K562 (cell line): Measurements from ENCODE around the gene CD14. TPM values are rescaled to one million over a fixed set of nuclear protein-coding genes. Genes with fewer than 3 reads are reported as not detected.
"Not testable (repeated sequence)": the region's sequence is repeated elsewhere in the genome, so short reads cannot be mapped to it uniquely, and the experiment has no call there.

Source experiments
- ATAC-seq: fragments of 200-7000 bp; cut with Tn5 transposase; 3 replicates; pipeline ENCODE4 v1.9.1; 2020; ENCODE audit warnings: moderate library complexity
- BruUV-seq: library from RNA; stranded (reverse); fragments of 400-500 nt; replicated peaks from 2 replicates; lab custom pipeline; 2021; lab: Mats Ljungman, UMichigan
- CTCF ChIA-PET: fragments of 300-600 bp; formaldehyde crosslinking; extraction: SDS; loops from one replicate; lab custom pipeline; 2021; ENCODE audit warnings: low intra/inter-chr PET ratio; lab: Yijun Ruan, JAX
- POLR2A ChIA-PET: fragments of 300-600, 350-650 bp; sonication (Branson Sonifier 250); formaldehyde crosslinking; extraction: SDS; loops from one replicate; lab custom pipeline; 2021; ENCODE audit warnings: antibody characterized with exemption, inconsistent platforms; lab: Yijun Ruan, JAX
- DNase-seq, 4 experiments: peaks; one replicate each; pipeline versions ENCODE4 v3.0.0 to v3.0.0-alpha.2; 2011 to 2018; ENCODE audit warnings: low spot score in 3 of 4, mixed read lengths in 3 of 4; ENCODE audit errors: extremely low read depth in 1 of 4
- FAIRE-seq: peaks from 2 replicates; lab custom pipeline; 2011; peaks lifted over from hg19 to GRCh38; lab: Jason Lieb, UNC
- H2AFZ ChIP-seq: 2 replicates; pipeline ENCODE4 v1.6.0; 2011; ENCODE audit warnings: low read depth, low read length, control low read depth, inconsistent platforms
- H3K27ac ChIP-seq: fragments of 200-600 bp; 3 replicates; pipeline ENCODE4 v1.8.0; 2011; ENCODE audit warnings: low read depth, mild to moderate bottlenecking, control low read depth, inconsistent platforms, low read length, moderate library complexity, mixed read lengths; ENCODE audit errors: extremely low read depth
- H3K27me3 ChIP-seq, 2 experiments: fragments of 300-600 bp in 1 of 2; 2 replicates in 1 of 2; 3 replicates in 1 of 2; pipeline versions ENCODE4 v1.6.0 to v1.8.0; 2011; ENCODE audit warnings: inconsistent platforms in 2 of 2, low read length in 2 of 2, mild to moderate bottlenecking in 1 of 2, mixed read lengths in 1 of 2, moderate library complexity in 1 of 2; ENCODE audit not compliant: control insufficient read depth in 2 of 2, insufficient read depth in 2 of 2
- H3K36me3 ChIP-seq: fragments of 300-600 bp; 3 replicates; pipeline ENCODE4 v1.8.0; 2011; ENCODE audit warnings: mild to moderate bottlenecking, low read length, inconsistent platforms; ENCODE audit not compliant: control insufficient read depth, insufficient read depth
- H3K4me1 ChIP-seq, 2 experiments: fragments of 200-600 bp in 1 of 2; replicated peaks in 1 of 2; 2 replicates in 1 of 2; 3 replicates in 1 of 2; pipeline versions ENCODE4 v1.5.1 to v1.8.0; 2011; ENCODE audit warnings: inconsistent platforms in 2 of 2, low read length in 2 of 2, mild to moderate bottlenecking in 1 of 2, mixed read lengths in 1 of 2, moderate library complexity in 1 of 2; ENCODE audit not compliant: control insufficient read depth in 2 of 2, insufficient read depth in 2 of 2
- H3K4me2 ChIP-seq: 2 replicates; pipeline ENCODE4 v1.6.1; 2011; ENCODE audit warnings: low read length, control low read depth, inconsistent platforms, mixed read lengths; ENCODE audit not compliant: insufficient read depth
- H3K4me3 ChIP-seq: fragments of 200-600 bp; sonication (generic), shearing (Covaris generic); 2 replicates; pipeline ENCODE4 v1.5.1; 2016; ENCODE audit warnings: control low read depth, inconsistent platforms
- H3K79me2 ChIP-seq: fragments of 200-600 bp; 3 replicates; pipeline ENCODE4 v1.8.0; 2011; ENCODE audit warnings: low read length, inconsistent platforms; ENCODE audit not compliant: control insufficient read depth, insufficient read depth
- H3K9ac ChIP-seq, 2 experiments: 2 replicates each; pipeline versions ENCODE4 v1.6.0 to v1.6.1; 2011; ENCODE audit warnings: low read depth in 2 of 2, low read length in 2 of 2, control low read depth in 1 of 2, inconsistent platforms in 1 of 2, mild to moderate bottlenecking in 1 of 2, mixed read lengths in 1 of 2; ENCODE audit not compliant: insufficient read depth in 1 of 2
- H3K9me1 ChIP-seq: one replicate; pipeline ENCODE4 v1.6.0; 2011; ENCODE audit warnings: inconsistent platforms, mild to moderate bottlenecking, low read length, moderate library complexity; ENCODE audit not compliant: control insufficient read depth, insufficient read depth
- H3K9me3 ChIP-seq: replicated peaks from 2 replicates; pipeline ENCODE4 v1.5.1; 2011; ENCODE audit warnings: low read depth, low read length, inconsistent platforms; ENCODE audit not compliant: control insufficient read depth, insufficient read depth
- H4K20me1 ChIP-seq: replicated peaks from 2 replicates; pipeline ENCODE4 v1.6.1; 2011; ENCODE audit warnings: low read length, inconsistent platforms, mixed read lengths; ENCODE audit not compliant: control insufficient read depth, insufficient read depth
- CSDE1 ChIP-seq, 2 experiments: fragments of 450-650 bp; IDR thresholded peaks; 2 replicates each; pipeline ENCODE4 v1.6.1; 2016; ENCODE audit warnings: mild to moderate bottlenecking in 1 of 2
- DMBX1 ChIP-seq: fragments of 250-450 bp; sonication (Bioruptor Pico); IDR thresholded peaks from 2 replicates; pipeline ENCODE4 v1.8.0; 2022; ENCODE audit warnings: inconsistent platforms, mild to moderate bottlenecking, moderate library complexity, borderline replicate concordance
- ETV1 ChIP-seq: fragments of 450-650 bp; conservative IDR thresholded peaks from 2 replicates; pipeline ENCODE4 v1.6.1; 2016; ENCODE audit warnings: missing genetic modification characterization, control low read depth, low read depth, missing compliant biosample characterization
- KHSRP ChIP-seq: fragments of 450-650 bp; IDR thresholded peaks from 2 replicates; pipeline ENCODE4 v1.6.1; 2017
- NONO ChIP-seq, 2 experiments: fragments of 200-400 bp in 1 of 2; fragments of 450-650 bp in 1 of 2; formaldehyde crosslinking in 1 of 2; IDR thresholded peaks; 2 replicates each; pipeline ENCODE4 v1.6.1; 2017; ENCODE audit warnings: low read depth in 2 of 2, mild to moderate bottlenecking in 2 of 2, moderate library complexity in 2 of 2, low read length in 1 of 2
- POLR2G ChIP-seq: fragments of 200-400 bp; formaldehyde crosslinking; IDR thresholded peaks from 2 replicates; pipeline ENCODE4 v1.6.1; 2017; ENCODE audit warnings: low read depth, mild to moderate bottlenecking, antibody characterized with exemption, low read length, moderate library complexity
- RBFOX2 ChIP-seq: fragments of 200-400 bp; formaldehyde crosslinking; IDR thresholded peaks from 2 replicates; pipeline ENCODE4 v1.6.1; 2017; ENCODE audit warnings: low read depth, mild to moderate bottlenecking, low read length, moderate library complexity
- TAL1 ChIP-seq: fragments of 450-650 bp; IDR thresholded peaks from 2 replicates; pipeline ENCODE4 v1.6.1; 2016; ENCODE audit warnings: mild to moderate bottlenecking
- TEAD2 ChIP-seq: fragments of 450-650 bp; IDR thresholded peaks from 2 replicates; pipeline ENCODE4 v1.6.1; 2016; ENCODE audit warnings: missing genetic modification characterization, control low read depth, missing compliant biosample characterization
- ZNF140 ChIP-seq: fragments of 250-450 bp; sonication (Bioruptor Pico); IDR thresholded peaks from 2 replicates; pipeline ENCODE4 v1.8.0; 2021; ENCODE audit warnings: moderate library complexity, mild to moderate bottlenecking, inconsistent platforms
- ZNF695 ChIP-seq: fragments of 450-650 bp; formaldehyde crosslinking; IDR thresholded peaks from 2 replicates; pipeline ENCODE4 v1.4.0; 2020; ENCODE audit warnings: mild to moderate bottlenecking, moderate library complexity
- WGBS: fragments of 100-300 bp; shearing (Covaris generic); methylation state at CpG from one replicate; pipeline ENCODE4 v1.1.6; 2016; ENCODE audit warnings: low coverage, mixed read lengths; ENCODE audit not compliant: insufficient coverage; ENCODE audit errors: missing lambda C conversion rate; 5-methylcytosine and 5-hydroxymethylcytosine counted together
- in situ Hi-C: fragments of 300-500 bp; cut with MboI; formaldehyde crosslinking; loops from 4 replicates; pipeline ENCODE4 v1.15.0; 2018; ENCODE audit warnings: inconsistent platforms, mixed read lengths
- intact Hi-C: fragments of 100-400 bp; cut with micrococcal nuclease; formaldehyde crosslinking; loops from 2 replicates; pipeline ENCODE4 v1.14.2; 2022
- polyA plus RNA-seq, 8 experiments: library from polyadenylated mRNA; depleted of rRNA in 4 of 8; stranded (reverse) in 5 of 8; unstranded in 3 of 8; fragments of >200 nt; fragmentation: Nextera tagmentation in 2 of 8; fragmentation: Illumina TruSeq in 1 of 8; extraction: Ambion mirVana in 2 of 8; extraction: Trizol in 1 of 8; gene quantifications; 2 replicates each; pipeline versions ENCODE4 v1.2.1 to v1.2.3, GENCODE V29; 2011 to 2014; ENCODE audit warnings: inconsistent platforms in 1 of 8, missing spikeins in 1 of 8
- total RNA-seq, 7 experiments: library from RNA; depleted of rRNA in 6 of 7; stranded (reverse); fragments of >200 nt in 6 of 7; fragmentation: Illumina TruSeq in 2 of 7; extraction: Trizol in 2 of 7; gene quantifications; 2 replicates each; pipeline versions ENCODE4 v1.2.1 to v1.2.3, GENCODE V29; 2011 to 2021; ENCODE audit warnings: low replicate concordance in 1 of 7
- TF ChIP-seq, protein P1 (sequence below): IDR thresholded peaks from 2 replicates; pipeline ENCODE4 v1.6.1; 2011; ENCODE audit warnings: borderline replicate concordance, low read depth, mild to moderate bottlenecking, moderate library complexity, low read length; ENCODE audit not compliant: insufficient read depth, poor library complexity, severe bottlenecking

CD14 gene
- total and polyA plus RNA-seq, 9 of the 15 experiments (the other 6 are each of a cell fraction or from before 2014, with no cell fraction given): 0.07 to 0.47 (median 0.14) TPM; not detected in 2

DNA sequence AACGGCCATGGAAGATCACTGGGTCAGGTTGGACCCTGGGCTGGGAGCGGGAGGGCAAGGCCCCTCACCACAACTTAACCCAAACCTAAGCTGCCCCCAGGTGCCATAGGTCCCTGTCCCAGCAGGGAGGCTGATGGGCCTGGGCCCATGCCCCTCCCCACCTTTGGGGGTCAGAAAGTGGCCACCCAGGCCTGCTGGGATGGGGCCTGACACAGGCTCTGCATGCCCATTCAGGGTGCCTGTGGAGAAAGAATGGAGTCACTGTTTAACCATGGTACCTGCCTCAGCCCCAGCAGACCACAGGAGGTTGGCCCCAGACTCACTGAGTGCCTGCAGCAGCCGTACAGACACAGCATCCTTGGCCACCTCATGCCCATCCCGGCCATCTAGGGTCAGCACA is 38.1 kb upstream of the CD14 start:
- H3K9me3 ChIP-seq, H3K4me2 ChIP-seq, FAIRE-seq, H3K27ac ChIP-seq, ATAC-seq, H3K9ac ChIP-seq, H2AFZ ChIP-seq, BruUV-seq, H3K27me3 ChIP-seq, intact Hi-C loops, H4K20me1 ChIP-seq, H3K9me1 ChIP-seq, in situ Hi-C loops, DNase-seq, H3K4me3 ChIP-seq, CTCF ChIA-PET: not testable (repeated sequence)
- peaks cover 89% of the 10 kb centered on the region for H3K36me3 ChIP-seq
- POLR2A ChIA-PET: interaction anchor here (1.0 to 1.6 kb wide), 3 partner anchors 8 to 23 kb away, joined by 3 to 8 read pairs (median 6); partner anchors contain the start of genes IK and NDUFA2
- peaks cover 10 to 16% of the 10 kb centered on the region in 2 experiments; a peak in 3 of 5 replicates for H3K4me1 ChIP-seq
- peaks cover 22% of the 10 kb centered on the region for H3K79me2 ChIP-seq
- WGBS: 95% methylated on average over 3 of the region's 4 CpGs
- TF ChIP-seq RBFOX2 (peak; percentile 51), POLR2G (peak; percentile 53; the same call in 1 of the 2 replicates)

DNA sequence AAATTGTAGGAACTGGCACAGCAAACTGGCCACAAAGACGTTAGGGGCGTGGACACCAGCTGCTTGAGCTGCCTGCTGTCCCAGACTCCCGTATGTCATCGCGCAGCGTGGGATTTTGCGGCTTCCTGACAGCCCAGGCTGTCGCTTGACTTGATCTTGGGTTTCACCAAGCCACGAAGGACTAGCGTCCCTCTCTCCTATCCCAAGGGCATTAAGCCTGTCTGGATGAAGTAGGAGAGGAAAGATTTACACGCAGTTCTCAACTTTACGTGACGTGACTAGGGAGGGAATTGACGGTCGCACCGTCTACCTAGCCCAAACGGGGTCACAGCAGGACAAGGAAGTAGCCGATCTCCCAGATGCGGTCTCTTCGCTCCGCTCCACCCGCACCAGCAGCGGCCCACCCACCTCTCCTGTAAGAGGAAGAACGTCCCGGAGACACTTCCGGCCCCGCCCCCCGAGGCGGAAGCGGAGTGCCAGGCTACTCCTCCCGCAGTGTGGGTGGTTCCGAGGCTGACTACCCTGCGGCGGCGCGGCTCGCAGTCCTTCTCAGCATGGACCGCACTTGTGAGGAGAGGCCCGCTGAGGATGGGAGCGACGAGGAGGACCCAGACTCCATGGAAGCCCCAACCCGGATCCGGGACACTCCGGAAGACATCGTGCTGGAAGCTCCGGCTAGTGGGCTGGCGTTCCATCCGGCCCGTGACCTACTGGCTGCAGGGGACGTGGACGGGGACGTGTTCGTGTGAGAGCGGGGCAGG is 31.6 kb upstream of the CD14 start, which contains the start of gene WDR55:
TSS of gene WDR55 (plus strand) at position 546 of the 761 bp plus-strand sequence. CDS start at position 555, 9 bp downstream.
- ATAC-seq: peak; percentile 98
- peak; percentile 92 to 98 (median 94) for DNase-seq
- Histone ChIP-seq H3K4me1 (peaks cover 10 to 14% of the 10 kb centered on the region in 2 experiments; a peak in 4 of 5 replicates), H2AFZ (peak within 1 kb of the TSS; percentile 97), H3K27me3 (no peaks in the 10 kb centered on the region), H3K36me3 (peaks cover 72% of the 10 kb centered on the region), H4K20me1 (0 out of 2 replicates have a peak, but pooled peaks cover 3% of the 10 kb centered on the region), H3K9ac (peak within 1 kb of the TSS; percentile 76 to 93), H3K27ac (peak within 1 kb of the TSS; percentile 91), H3K4me2 (peak within 1 kb of the TSS; percentile 96), H3K79me2 (peaks cover 36% of the 10 kb centered on the region), H3K4me3 (peak within 1 kb of the TSS; percentile 92), H3K9me1 (no peaks in the 10 kb centered on the region), H3K9me3 (no peaks in the 10 kb centered on the region)
- intact Hi-C loops (loop anchor here (1.0 to 2.0 kb wide), 5 partner anchors 18 to 264 kb away; partner anchors contain the start of genes ANKHD1, HARS1, HARS2 and IK), in situ Hi-C loops (no loop called here)
- BruUV-seq: TSS peak; percentile 94
- under 1% methylated on average over 49 of the region's 54 CpGs for WGBS
- FAIRE-seq: peak; percentile 97
- ChIA-PET POLR2A (interaction anchor here (0.5 to 3.2 kb wide), 16 partner anchors 9 to 1280 kb away, joined by 3 to 17 read pairs (median 4); partner anchors contain the start of genes DND1, EIF4EBP3, IK and NDUFA2), CTCF (interaction anchor here (0.6 kb wide), 1 partner anchor 18 kb away, joined by 3 read pairs; no protein-coding TSS in a partner anchor)
- TF ChIP-seq, protein P1, sequence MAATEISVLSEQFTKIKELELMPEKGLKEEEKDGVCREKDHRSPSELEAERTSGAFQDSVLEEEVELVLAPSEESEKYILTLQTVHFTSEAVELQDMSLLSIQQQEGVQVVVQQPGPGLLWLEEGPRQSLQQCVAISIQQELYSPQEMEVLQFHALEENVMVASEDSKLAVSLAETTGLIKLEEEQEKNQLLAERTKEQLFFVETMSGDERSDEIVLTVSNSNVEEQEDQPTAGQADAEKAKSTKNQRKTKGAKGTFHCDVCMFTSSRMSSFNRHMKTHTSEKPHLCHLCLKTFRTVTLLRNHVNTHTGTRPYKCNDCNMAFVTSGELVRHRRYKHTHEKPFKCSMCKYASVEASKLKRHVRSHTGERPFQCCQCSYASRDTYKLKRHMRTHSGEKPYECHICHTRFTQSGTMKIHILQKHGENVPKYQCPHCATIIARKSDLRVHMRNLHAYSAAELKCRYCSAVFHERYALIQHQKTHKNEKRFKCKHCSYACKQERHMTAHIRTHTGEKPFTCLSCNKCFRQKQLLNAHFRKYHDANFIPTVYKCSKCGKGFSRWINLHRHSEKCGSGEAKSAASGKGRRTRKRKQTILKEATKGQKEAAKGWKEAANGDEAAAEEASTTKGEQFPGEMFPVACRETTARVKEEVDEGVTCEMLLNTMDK: no peak
- TF ChIP-seq ETV1 (tag): peak; percentile 95
- TF ChIP-seq ZNF695 (CRISPR knock-in tag): no peak
- no peak for TF ChIP-seq KHSRP
- no peak for TF ChIP-seq TEAD2 (tag)
- no peak for TF ChIP-seq ZNF140
- no peak for TF ChIP-seq TAL1
- 0 out of 4 replicates have a peak, but pooled peaks of 1 of the 2 experiments have one; percentile 57 for TF ChIP-seq NONO (IDR thresholded peaks at IDR 0.05; ENCODE audit: low read depth in 2 of 2, low read length in 1 of 2)
- TF ChIP-seq DMBX1 (CRISPR knock-in tag): no peak; the same call in 1 of the 2 replicates
- no peak for TF ChIP-seq CSDE1 (IDR thresholded peaks at IDR 0.05)
